Hepatocyte (in vitro differentiated cells): Measurements from ENCODE around the gene ZNF763. TPM values are rescaled to one million over a fixed set of nuclear protein-coding genes. Genes with fewer than 3 reads are reported as not detected.
"Not testable (repeated sequence)": the region's sequence is repeated elsewhere in the genome, so short reads cannot be mapped to it uniquely, and the experiment has no call there.

Experiments used
- DNase-seq: peaks from one replicate; pipeline ENCODE4 v3.0.0-alpha.2; 2016; ENCODE audit warnings: low spot score
- H2AFZ ChIP-seq: fragments of 200-600 bp; sonication (generic); 2 replicates; pipeline ENCODE4 v1.6.0; 2016; ENCODE audit warnings: antibody characterized with exemption, mild to moderate bottlenecking
- H3K27ac ChIP-seq: fragments of 200-600 bp; sonication (generic); 2 replicates; pipeline ENCODE4 v1.5.1; 2016; ENCODE audit warnings: mild to moderate bottlenecking
- H3K27me3 ChIP-seq: fragments of 200-600 bp; sonication (generic); 2 replicates; pipeline ENCODE4 v1.6.1; 2016
- H3K36me3 ChIP-seq: fragments of 200-600 bp; sonication (generic); replicated peaks from 2 replicates; pipeline ENCODE4 v1.5.1; 2016; ENCODE audit warnings: low read depth; ENCODE audit not compliant: insufficient read depth
- H3K4me1 ChIP-seq: fragments of 200-600 bp; sonication (generic); 2 replicates; pipeline ENCODE4 v1.5.1; 2016; ENCODE audit warnings: mild to moderate bottlenecking, moderate library complexity; ENCODE audit not compliant: insufficient read depth
- H3K4me2 ChIP-seq: fragments of 200-600 bp; sonication (generic); 2 replicates; pipeline ENCODE4 v1.6.0; 2016
- H3K4me3 ChIP-seq: fragments of 200-600 bp; sonication (generic); 2 replicates; pipeline ENCODE4 v1.5.1; 2016; ENCODE audit warnings: mild to moderate bottlenecking
- H3K79me2 ChIP-seq: fragments of 200-600 bp; sonication (generic); 2 replicates; pipeline ENCODE4 v1.6.0; 2017; ENCODE audit warnings: mild to moderate bottlenecking
- H3K9me2 ChIP-seq: fragments of 200-600 bp; sonication (generic); replicated peaks from 2 replicates; pipeline ENCODE4 v1.6.0; 2017; ENCODE audit warnings: mild to moderate bottlenecking; ENCODE audit not compliant: insufficient read depth
- H3K9me3 ChIP-seq: fragments of 200-600 bp; sonication (generic); 2 replicates; pipeline ENCODE4 v1.5.1; 2016; ENCODE audit warnings: low read depth, mild to moderate bottlenecking
- H4K20me1 ChIP-seq: fragments of 200-600 bp; sonication (generic); 2 replicates; pipeline ENCODE4 v1.6.0; 2016; ENCODE audit warnings: mild to moderate bottlenecking; ENCODE audit not compliant: insufficient read depth, poor library complexity, severe bottlenecking
- CTCF ChIP-seq: fragments of 200-600 bp; sonication (generic); IDR thresholded peaks from 2 replicates; pipeline ENCODE4 v1.5.1; 2016; ENCODE audit warnings: antibody characterized with exemption, mild to moderate bottlenecking; ENCODE audit not compliant: poor library complexity
- EZH2 ChIP-seq: fragments of 200-600 bp; sonication (generic); IDR thresholded peaks from 2 replicates; pipeline ENCODE4 v1.6.1; 2016; ENCODE audit warnings: antibody characterized with exemption, mild to moderate bottlenecking, borderline replicate concordance
- EZH2phosphoT487 ChIP-seq: fragments of 200-600 bp; sonication (generic); IDR thresholded peaks from one replicate; pipeline ENCODE4 v1.6.1; 2018; ENCODE audit warnings: antibody characterized with exemption, mild to moderate bottlenecking, low read depth, moderate library complexity; ENCODE audit not compliant: unreplicated experiment, severe bottlenecking
- WGBS: methylation state at CpG from one replicate; pipeline ENCODE4 v1.1.6; 2016; ENCODE audit warnings: low lambda C conversion rate; ENCODE audit errors: missing lambda C conversion rate; 5-methylcytosine and 5-hydroxymethylcytosine counted together
- polyA plus RNA-seq: library from polyadenylated mRNA; unstranded; fragments of >200 nt; fragmentation: Nextera tagmentation; extraction: Ambion mirVana; gene quantifications from 2 replicates; pipeline ENCODE4 v1.2.1, GENCODE V29; 2016
- total RNA-seq: library from RNA; depleted of rRNA; stranded (reverse); fragments of >200 nt; gene quantifications from 2 replicates; pipeline ENCODE4 v1.2.3, GENCODE V29; 2014

The ZNF763 gene
- total and polyA plus RNA-seq, 2 experiments from 2014 or later = 1.7 to 2.8 TPM

GRCh38 chr19:11987405-11988281 lies 22.8 kb downstream of the ZNF763 start:
- Histone ChIP-seq H3K27ac (peak overlapping the region; percentile 89), H3K4me2 (peak overlapping the region; percentile 76), H3K9me3 (no peaks in the 10 kb centered on the region)

GRCh38 chr19:11989112-11989456 lies 24.2 kb downstream of the ZNF763 start:
- Histone ChIP-seq H3K9me3 (no peaks in the 10 kb centered on the region), H3K27ac (no peak overlapping the region), H2AFZ (no peak overlapping the region), H3K9me2 (no peaks in the 10 kb centered on the region), H3K4me3 (no peak overlapping the region), H3K79me2 (peaks cover 28% of the 10 kb centered on the region), H3K4me2 (peak overlapping the region; percentile 76), H3K36me3 (no peaks in the 10 kb centered on the region), H3K4me1 (no peaks in the 10 kb centered on the region), H3K27me3 (no peaks in the 10 kb centered on the region), H4K20me1 (no peaks in the 10 kb centered on the region)
- 84% methylated on average over 9 of the region's 9 CpGs for WGBS
- DNase-seq = no peak
- TF ChIP-seq EZH2 = no peak
- no peak for TF ChIP-seq CTCF
- no peak for TF ChIP-seq EZH2phosphoT487

More at GRCh38 chr19:11987405-11988281, 22.8 kb downstream of the ZNF763 start:
- no peaks in the 10 kb centered on the region for H3K9me2 ChIP-seq
- H3K36me3 ChIP-seq = no peaks in the 10 kb centered on the region
- WGBS = 3% methylated on average over 50 of the region's 54 CpGs
- peak overlapping the region; percentile 34 for H3K4me3 ChIP-seq
- H2AFZ ChIP-seq = peak overlapping the region; percentile 93
- peak; percentile 98 for DNase-seq
- no peak for TF ChIP-seq EZH2phosphoT487
- TF ChIP-seq CTCF = no peak
- TF ChIP-seq EZH2 = no peak
- H3K79me2 ChIP-seq = peaks cover 24% of the 10 kb centered on the region
- H4K20me1 ChIP-seq = no peaks in the 10 kb centered on the region
- no peaks in the 10 kb centered on the region for H3K4me1 ChIP-seq
- H3K27me3 ChIP-seq = no peaks in the 10 kb centered on the region

GRCh38 chr19:11991921-11992320 lies 27.1 kb downstream of the ZNF763 start:
- H3K79me2 ChIP-seq = peaks cover 43% of the 10 kb centered on the region
- H3K4me3 ChIP-seq, H3K27me3 ChIP-seq, H4K20me1 ChIP-seq, H3K9me2 ChIP-seq, H3K4me2 ChIP-seq, H3K27ac ChIP-seq, H3K9me3 ChIP-seq, H2AFZ ChIP-seq, DNase-seq, H3K36me3 ChIP-seq, H3K4me1 ChIP-seq: not testable (repeated sequence)
- 94% methylated on average over 4 of the region's 4 CpGs for WGBS

- H3K79me2 ChIP-seq = peaks cover 36% of the 10 kb centered on the region
- WGBS = 96% methylated on average over 1 of the region's 1 CpG
- TF ChIP-seq CTCF (no peak), EZH2 (no peak), EZH2phosphoT487 (no peak)
Measured at GRCh38 chr19:11995174-11995573, 30.3 kb downstream of the ZNF763 start.

More at GRCh38 chr19:11995174-11995573, 30.3 kb downstream of the ZNF763 start:
- no peaks in the 10 kb centered on the region for H4K20me1 ChIP-seq
- H3K36me3 ChIP-seq = no peaks in the 10 kb centered on the region
- no peaks in the 10 kb centered on the region for H3K27me3 ChIP-seq
- H3K9me3 ChIP-seq = no peaks in the 10 kb centered on the region
- no peak overlapping the region for H3K4me2 ChIP-seq
- H3K9me2 ChIP-seq = no peaks in the 10 kb centered on the region
- H3K27ac ChIP-seq = no peak overlapping the region
- H2AFZ ChIP-seq = no peak overlapping the region
- peak; percentile 13 for DNase-seq
- H3K4me1 ChIP-seq = no peaks in the 10 kb centered on the region
- H3K4me3 ChIP-seq = no peak overlapping the region
